ENCODE data around the gene CPA2.

The CPA2 gene

DNA sequence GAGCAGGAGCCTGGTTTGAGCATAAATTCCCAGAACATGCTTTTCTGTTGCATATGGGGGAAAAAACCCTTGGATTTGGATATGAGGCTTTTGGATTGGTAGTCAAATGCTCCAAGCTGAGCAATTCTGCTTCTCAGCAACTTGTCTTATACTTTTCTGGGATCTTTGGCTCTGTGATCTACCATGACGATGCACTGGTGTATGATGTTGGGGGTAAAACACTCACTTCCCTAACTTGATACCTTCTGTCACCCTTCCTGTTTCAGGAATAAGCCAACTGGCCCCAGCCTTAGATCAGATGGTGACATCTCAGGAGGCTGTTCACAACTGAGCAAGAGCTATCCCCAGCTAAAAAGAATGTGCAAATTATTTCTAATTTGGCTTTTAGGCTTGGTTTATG, 13.2 kb downstream of the CPA2 start:
- ATAC-seq (no peak), DNase-seq (no peak)

DNA sequence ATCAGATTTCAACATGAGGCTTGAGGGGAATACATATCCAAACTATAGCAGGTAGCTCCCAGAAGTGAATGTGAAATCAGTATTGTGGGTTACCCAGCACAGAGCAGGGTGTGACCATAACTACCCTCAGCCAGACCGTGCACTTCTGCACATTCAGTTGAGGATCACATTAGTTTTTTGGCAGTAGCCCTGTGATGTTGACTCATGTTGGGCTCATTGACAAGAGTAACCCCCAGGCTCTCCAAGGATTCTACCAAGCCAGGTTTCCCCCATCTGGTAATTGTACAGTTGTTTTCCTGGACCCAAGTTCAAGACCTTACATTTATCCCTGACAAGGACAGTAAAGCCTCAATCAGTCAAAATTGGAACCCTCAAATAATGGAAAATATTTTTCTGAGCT, 14.6 kb downstream of the CPA2 start:
- no peak for DNase-seq
- no peak for ATAC-seq

DNA sequence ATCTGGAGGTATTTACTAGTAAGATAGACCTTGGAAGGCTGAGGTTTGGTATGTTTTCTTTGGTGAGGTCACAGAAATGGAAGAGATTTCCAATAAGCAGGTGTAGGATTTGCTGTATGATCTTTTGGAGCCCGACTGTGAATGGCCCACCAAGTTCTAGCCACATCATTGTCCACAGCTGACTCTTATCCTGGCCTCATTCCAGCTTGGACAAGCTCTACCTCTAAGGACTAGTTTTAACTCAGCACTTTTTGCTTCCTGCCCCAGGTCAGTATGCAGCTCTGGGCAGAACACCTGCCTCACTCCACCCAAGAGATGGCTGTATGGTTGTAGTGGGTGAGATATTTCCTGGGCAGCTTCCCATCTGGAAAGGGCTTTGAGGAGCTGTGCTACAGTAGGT, 20.2 kb downstream of the CPA2 start:
- no peak for ATAC-seq
- no peak for DNase-seq

DNA sequence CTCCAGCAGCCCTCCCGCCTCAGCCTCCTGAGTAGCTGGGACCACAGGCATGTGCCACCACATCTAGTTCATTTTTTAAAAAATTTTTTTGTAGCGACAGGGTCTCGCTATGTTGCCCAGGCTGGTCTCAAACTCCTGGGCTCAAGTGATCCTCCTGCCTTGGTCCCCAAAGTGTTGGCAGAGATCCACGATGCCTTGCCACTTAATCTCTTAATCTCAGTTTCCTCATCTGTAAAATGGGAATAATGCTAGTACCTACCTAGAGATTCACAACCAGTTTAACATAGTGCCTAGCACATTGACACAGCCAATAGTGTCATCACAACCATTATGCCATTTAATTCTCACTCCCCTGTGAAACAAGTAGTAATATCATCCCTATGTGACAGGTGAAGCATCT, 21.5 kb downstream of the CPA2 start:
- no peak for ATAC-seq
- DNase-seq: no peak

DNA sequence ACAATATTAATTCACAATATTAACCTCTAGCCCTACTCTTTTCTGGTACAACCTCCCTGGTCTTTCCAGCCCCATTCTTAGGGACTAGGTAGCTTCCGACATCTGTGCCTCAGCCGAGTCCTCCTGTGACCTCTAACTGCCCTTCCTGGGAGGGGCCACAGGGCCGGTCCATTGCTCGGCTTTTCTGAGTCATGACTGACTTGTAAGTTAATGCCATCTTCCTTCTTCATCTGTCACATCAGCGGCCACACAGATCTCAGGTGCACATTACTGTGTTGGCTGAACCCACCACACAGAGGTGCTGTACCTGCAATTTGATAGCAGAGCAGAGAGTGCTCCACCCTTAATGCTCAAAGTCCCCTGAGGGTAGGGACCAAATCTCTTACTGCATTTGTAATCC, 22.2 kb downstream of the CPA2 start:
- DNase-seq: no peak
- no peak for ATAC-seq

DNA sequence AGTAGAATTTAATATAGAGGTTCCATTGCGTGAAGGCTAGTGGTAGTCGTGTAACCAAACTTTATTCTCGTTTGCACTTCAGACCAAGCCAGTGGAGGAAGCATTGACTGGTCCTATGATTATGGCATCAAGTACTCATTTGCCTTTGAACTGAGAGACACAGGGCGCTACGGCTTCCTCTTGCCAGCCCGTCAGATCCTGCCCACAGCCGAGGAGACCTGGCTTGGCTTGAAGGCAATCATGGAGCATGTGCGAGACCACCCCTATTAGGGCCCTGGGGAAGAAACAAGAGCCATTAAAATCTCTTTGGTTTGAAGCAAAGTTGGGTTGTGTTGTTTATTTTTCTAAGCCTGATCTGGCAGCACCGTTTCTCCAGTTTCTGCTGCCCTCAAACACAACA, 22.8 kb downstream of the CPA2 start:
- no peak for ATAC-seq
- no peak for DNase-seq

DNA sequence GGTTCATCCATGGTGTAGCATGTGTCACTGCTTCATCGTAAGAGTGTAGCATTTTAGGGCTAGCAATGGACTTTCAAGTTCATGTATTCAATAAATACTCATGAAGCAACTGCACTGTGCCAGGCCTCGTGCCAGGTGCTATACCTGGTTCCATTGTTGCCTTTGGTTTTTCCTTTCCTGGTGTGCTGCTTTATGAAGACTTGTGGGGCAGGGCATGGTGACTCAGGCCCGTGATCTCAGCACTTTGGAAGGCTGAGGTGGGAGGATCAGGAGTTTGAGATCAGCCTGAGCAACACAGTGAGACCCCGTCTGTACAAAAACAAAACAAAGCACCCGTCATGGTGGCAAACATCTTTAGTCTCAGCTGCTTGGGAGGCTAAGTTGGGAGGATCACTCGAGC, 24.1 kb downstream of the CPA2 start:
- ATAC-seq (no peak), DNase-seq (no peak)

DNA sequence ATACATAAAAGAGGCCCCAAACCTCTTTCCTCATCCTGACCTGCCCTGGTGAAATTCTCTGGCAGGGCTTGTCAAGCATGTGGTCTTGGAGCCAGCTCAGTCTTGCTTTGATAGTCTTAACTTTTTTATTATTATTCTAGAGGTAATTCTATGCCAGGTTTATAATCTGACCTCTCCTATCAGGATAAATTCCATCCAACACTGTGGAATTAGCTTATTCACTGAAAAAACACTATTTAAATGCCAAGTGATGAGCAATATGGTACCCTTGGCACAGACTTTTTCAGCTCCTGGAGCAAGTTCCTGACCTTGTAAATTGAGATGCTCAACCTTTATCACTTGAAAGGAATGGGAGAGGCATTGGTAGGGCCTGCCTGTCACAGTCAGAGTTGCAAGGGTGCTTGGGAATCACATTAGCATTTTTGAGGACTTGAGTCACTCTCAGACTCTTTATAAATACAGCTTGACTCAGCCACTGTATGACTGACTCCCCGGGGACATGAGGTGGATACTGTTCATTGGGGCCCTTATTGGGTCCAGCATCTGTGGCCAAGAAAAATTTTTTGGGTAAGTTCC, 26.1 kb downstream of the CPA2 start, which contains the start of gene CPA4:
TSS of gene CPA4 (plus strand) at position 480 of the 576 bp plus-strand sequence. CDS start at position 500, 20 bp downstream.
- ATAC-seq (no peak), DNase-seq (no peak)

DNA sequence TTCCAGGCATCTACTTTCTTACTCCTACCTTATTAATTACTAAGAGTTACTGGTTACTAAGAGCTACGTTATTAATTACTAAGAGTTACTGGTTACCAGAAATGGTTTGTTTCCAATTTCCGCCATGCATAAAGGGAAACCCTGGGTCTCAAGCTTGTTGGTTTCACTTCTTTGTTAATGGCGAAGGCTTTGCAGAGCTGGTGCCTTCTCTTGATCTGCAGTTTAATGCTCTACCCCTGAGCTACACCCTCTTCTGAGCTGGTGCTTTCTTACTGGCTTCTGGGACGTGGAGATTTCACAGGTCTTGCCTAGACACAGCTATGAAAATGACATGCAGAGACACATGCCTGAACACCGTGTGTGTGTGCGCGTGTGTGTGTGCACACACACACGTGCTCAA, 26.9 kb downstream of the CPA2 start:
- no peak for ATAC-seq
- DNase-seq: no peak

DNA sequence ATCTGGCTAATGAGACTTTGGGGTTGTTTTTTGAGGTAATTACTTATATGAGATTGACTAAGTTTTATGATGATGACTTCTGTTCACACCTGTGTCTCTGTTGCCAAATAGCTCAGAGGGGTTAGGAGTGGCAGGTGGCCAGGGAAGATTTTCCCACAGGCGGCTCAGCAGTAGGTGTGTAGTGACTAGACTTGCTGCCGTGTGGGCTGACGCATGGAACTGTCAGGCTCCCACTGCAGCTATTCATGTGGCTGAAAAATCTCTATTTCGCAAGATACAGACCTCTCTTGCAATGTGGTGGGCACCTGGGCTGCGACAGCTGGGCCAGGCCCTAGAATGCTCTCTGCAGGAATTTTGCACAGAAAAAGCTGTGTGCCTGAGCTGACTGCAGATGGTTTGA, 27.7 kb downstream of the CPA2 start:
- DNase-seq (no peak), ATAC-seq (no peak)

DNA sequence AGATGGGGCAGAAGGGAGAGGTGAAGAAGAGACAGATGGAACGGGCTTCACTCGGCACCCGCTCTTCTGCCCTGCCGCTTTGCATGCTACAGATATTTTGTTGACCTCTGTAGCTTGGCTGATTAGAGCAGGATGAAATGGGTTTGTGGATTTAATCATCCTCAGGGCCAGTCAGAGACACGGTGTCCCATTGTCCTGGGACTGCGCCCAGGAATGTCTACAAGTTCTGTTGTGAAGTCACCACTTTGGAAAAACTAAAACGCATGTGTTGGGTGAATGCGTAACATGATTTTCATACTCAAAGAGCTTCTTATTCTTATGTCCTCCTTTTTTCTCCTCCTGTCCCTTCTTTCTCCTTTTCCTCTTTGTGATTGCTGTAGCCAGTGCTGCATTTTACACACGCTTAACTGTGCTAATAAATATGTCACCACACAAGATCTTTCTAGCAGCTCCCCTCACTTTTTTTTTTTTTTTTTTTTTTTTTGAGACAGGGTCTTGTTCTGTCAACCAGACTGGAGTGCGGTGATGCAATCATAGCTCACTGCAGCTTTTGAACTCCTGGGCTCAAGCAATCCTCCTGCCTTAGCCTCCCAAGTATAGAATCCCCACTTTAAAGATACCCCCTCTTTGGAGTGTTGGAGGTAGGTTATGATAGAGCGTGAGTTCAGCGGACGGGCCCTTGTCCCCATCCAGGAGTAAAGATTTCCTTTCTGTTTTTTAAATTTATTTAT, 29.7 kb downstream of the CPA2 start:
- ATAC-seq (no peak), DNase-seq (no peak)

DNA sequence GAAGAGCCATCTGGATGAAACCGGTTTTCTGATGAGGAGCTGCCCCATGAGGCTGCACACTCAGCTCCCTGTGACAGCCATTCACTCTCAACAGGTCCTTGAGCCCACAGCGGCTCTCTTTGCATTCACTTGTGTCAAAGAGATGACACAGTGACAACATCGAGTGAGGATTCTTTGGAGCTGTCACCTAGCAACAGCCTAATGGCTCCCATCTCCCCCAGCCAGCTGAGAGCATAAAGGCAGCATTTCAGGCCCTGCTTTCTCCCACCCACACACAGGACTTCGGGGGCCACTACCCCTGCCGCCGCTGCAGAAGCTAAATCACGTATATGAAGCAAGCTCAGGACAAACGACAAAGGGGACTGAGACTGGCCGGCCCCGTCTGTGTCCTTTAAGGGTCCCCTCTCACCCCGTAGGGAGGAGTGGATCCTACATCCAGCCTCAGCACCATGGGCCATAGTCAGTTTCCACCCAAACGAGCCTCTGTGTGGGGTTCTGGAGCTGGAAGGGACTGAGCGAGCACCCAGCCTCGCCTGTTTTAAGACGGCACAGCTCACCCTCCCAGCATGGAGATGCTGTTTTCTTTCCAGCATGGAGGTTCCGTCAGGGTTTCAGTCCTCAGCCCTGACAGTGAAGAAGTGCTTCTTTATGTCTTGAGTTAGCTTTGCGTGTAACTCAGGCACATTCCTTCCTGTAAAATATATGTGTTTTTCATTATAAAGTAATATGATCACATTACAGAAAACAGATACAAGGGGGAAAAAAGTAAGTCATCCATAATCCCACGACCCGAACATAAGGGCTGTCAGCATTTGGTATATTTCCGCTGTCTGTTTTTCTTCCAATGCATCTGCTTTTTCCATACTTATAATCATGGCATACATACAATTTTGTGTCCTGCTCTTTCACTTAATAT, 31.2 kb downstream of the CPA2 start:
- no peak for ATAC-seq
- DNase-seq: no peak

DNA sequence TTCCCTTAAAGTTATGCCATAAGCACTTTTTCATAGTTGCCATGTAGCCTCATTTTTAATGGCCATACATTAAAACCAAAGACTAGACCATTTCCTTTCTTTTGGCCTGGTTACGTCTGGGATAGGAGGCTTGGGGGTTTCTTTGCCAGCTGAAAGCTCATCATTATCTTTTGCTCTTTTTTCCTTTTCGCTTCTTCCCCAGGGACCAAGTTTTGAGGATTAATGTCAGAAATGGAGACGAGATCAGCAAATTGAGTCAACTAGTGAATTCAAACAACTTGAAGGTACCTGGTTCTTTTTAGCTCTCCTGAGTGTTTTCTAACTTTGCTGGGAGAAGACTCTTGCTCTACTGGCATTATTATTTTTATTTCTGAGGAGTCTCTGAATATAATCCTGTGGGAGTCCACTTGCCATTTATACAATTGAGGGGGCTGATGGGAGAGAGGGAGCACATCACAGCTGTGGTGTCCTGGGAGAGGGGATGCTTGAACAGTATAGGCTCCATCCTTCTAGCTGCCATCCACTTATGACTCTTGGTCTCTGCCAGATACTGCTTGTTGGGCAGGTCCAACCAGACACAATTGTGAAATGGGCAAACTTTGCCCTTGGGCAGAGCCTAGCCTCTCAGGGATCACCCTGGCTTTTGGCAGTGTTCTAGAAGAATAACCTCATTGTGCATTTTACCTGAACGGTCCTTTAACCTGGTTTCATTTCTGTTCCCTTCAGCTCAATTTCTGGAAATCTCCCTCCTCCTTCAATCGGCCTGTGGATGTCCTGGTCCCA, 32.1 kb downstream of the CPA2 start:
- ATAC-seq: no peak
- no peak for DNase-seq

DNA sequence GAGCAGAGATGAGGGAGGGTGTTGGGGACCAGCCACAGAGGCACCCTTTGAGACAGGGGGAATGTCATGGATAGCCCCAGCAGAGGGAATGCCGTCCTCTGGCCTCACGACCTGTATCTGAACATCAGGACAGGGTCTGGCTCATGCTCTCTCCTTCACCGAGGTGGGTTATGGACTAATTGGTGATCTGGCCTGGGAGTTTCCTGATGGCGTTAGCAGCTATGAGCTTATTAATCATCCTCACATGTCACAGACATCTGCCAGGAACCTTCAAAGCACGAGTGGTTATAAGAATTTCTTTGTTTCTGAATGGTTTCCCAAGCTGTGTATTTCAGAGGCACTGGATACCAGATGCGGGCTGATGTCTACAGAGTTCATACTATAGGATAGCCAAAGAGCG, 33.2 kb downstream of the CPA2 start:
- ATAC-seq: no peak
- DNase-seq: no peak

DNA sequence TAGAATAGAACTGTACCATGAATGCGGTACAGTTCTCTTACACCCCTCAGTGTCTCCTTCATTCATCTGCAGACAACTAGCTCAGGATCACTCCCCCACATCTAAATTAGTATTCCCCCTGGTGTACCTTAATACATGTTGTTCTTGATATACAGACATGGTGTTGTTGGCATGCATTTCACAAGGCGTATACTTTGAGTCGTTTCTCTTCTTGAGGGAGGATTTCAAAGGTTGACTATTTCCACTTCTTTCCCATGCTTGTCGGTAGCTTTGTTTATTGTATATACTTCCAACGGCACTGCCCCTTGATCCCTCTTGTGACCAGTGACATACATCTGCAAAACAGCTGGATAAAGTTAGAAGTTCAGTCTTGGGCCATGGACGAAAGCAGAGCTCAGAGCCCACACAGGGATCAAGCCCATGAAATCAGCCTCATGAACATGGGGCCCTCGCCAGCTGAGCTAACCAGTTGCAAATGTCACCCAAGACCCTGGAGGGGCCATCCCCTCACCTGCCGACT, 34.9 kb downstream of the CPA2 start:
- DNase-seq: no peak
- no peak for ATAC-seq

DNA sequence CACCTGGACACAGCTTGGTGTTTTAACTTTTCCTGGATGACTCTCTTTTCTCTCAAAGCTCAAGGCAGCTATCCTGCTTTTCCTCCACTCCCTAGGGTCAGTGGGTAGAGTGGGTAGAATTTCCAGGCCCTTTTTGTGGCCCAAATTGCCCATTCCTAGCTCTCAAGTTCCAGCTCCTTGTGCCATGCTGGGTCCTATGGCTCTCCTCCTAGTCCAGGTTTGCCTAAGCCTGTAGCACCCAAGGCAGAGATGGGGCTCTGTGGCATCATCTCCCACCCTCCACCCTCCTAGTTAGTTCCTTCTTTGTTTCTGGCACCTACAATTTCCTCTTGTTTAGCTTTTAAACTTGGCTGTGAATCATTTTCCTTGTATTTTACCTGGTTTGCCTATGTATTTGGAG, 36.0 kb downstream of the CPA2 start:
- DNase-seq (no peak), ATAC-seq (no peak)

DNA sequence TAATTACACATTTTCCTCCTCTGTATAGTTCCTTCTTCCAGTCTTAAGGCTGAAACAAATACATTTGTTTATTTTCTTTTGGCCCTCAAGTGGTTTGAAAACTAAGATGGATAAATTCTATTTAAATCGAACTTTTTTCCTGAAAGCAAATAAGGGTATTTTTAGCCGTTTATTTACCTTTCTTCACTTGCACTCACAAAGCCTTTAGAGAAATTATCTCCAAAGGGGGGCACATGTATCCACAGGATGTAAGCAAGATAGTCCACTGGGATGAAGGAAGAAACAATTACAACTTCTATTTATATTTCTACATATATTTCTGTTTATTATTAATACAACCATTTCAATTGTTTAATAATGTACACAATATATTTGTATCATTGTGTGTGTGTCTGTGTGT, 36.5 kb downstream of the CPA2 start:
- ATAC-seq (no peak), DNase-seq (no peak)

DNA sequence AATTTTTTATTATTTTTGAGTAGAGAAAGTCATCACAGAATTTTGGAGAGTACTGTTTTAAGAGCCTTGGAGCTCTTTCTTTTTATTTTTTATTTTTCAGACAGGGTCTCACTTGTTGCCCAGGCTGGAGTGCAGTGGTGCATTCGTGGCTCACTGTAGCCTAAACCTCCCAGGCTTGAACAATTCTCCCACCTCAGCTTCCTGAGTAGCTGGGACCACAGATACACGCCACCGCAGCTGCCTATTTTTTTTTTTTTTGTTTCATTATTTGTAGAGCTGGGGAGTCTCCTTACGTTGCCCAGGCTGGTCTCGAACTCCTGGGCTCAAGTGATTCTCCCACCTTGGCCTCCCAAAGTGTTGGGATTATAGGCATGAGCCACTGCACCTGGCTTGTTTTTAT, 36.9 kb downstream of the CPA2 start:
- DNase-seq (no peak), ATAC-seq (no peak)

DNA sequence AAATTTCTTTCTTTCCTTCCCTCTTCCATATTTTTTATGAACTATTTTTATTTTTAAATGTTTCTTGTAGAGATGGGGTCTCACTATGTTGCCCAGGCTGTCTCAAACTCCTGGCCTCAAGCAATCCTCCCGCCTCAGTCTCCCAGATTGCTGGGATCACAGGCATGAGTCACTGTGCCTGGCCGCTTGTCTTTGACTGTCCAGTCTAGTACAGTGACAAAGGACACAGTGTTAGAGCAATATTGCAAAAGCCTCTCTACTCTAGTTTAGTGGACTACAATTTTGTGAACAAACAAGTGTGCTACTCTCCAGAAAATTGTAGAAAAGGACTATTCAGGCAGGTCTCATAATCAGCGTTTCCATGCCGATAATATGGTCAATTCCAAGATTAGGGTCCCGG, 37.3 kb downstream of the CPA2 start:
- DNase-seq: no peak
- ATAC-seq: no peak

DNA sequence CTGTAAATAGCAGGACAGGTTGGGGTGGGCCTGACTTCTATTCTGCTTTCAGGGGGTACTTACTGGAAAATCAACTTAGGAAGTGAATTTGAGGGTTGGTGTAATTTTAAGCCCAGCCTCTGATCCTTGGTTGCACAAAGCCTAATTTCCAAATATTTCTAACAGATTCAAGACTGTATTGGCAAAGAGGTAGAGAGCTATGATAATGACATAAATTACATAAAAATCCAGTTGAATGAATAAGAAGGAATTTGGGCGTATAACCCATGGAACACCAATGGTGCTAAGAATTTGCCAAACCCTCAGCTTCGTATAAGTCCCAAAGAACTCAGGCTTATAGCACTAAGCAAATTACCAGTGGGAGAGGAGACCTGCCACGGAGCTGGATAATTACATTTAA, 38.2 kb downstream of the CPA2 start:
- ATAC-seq (no peak), DNase-seq (no peak)

DNA sequence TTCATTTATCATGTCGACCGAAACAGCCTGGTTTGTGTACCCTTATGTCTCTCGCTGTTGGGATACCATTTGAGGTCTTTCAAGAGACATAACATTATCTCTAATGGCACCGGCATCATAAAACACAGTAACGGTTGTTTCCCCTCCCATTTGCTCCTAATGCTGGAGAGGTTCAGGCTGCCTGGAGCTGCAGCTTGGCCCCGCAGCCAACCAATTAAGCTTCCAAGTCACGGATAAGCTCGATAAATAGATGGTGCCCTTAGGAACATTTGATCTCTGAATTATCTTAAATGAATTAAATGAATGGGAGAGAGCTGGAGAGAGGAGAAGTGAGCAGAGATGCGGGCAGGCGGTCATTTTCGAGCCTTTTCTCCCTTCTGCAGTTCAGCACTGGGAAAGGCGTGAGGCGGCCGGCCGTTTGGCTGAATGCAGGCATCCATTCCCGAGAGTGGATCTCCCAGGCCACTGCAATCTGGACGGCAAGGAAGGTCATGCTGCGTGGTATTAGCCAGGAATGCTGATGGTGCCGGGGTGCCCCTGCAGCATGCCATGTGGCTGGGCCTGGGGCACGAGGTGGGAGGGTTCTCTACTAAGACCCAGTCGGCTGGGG, 38.9 kb downstream of the CPA2 start:
- no peak for ATAC-seq

DNA sequence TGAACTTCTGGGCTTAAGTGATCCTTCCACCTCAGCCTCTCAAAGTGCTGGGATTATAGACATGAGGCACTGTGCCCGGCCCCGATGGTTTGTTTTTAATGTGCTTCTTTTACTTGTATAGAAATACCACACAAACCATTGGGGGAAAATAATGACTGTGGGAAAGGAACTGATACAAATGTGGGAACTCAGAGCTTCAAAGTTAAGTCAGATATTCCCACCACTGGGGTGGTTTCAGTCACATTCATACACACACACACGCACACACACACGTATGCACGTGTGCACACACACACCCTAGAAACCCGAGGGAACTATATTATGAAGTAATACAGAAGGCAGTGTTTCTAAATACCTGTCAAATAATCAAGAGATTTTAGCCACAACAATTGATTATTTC, 43.3 kb downstream of the CPA2 start:
- no peak for ATAC-seq
- no peak for DNase-seq

More for the DNA sequence above, 38.9 kb downstream of the CPA2 start:
- DNase-seq: no peak
